ACHN (cell line): ENCODE results near the gene HIP1R.
A peak's percentile ranks its signal among the peaks of the same experiment; 100 is the strongest.
"Not testable (repeated sequence)": the region's sequence is repeated elsewhere in the genome, so short reads cannot be mapped to it uniquely, and the experiment has no call there.

ENCODE experiments used
- DNase-seq: peaks from one replicate; pipeline ENCODE4 v3.0.0-alpha.2; 2015
- in situ Hi-C: cut with HindIII; loops from 2 replicates; pipeline ENCODE4 v1.10.0; 2017; ENCODE audit warnings: low sequenced_read_pairs, low pct_ligation_motif_present, low pct_unique_long_range_greater_than_20kb

HIP1R gene

GRCh38 chr12:122867691-122868461, 32.6 kb downstream of the HIP1R start:
- in situ Hi-C loops, result no loop called here

GRCh38 chr12:122868471-122869177, 33.4 kb downstream of the HIP1R start:
- in situ Hi-C loops, result no loop called here
- no peak for DNase-seq

More at GRCh38 chr12:122867691-122868461, 32.6 kb downstream of the HIP1R start:
- DNase-seq, result peak; percentile 43

GRCh38 chr12:122869207-122869973, 34.1 kb downstream of the HIP1R start:
- no peak for DNase-seq
- in situ Hi-C loops, result no loop called here

GRCh38 chr12:122870163-122870842, 35.0 kb downstream of the HIP1R start:
- in situ Hi-C loops, result no loop called here
- no peak for DNase-seq

GRCh38 chr12:122870867-122871664, 35.8 kb downstream of the HIP1R start:
- no peak for DNase-seq
- in situ Hi-C loops, result no loop called here

GRCh38 chr12:122871851-122872780, 36.9 kb downstream of the HIP1R start:
- DNase-seq, result no peak
- in situ Hi-C loops, result no loop called here

- DNase-seq, result no peak
- in situ Hi-C loops, result no loop called here
Observed at GRCh38 chr12:122872815-122873361, 37.6 kb downstream of the HIP1R start.

- in situ Hi-C loops, result no loop called here
- DNase-seq, result no peak
Observed at GRCh38 chr12:122873540-122873939, 38.3 kb downstream of the HIP1R start.

- in situ Hi-C loops, result no loop called here
- no peak for DNase-seq
Observed at GRCh38 chr12:122874081-122874480, 38.8 kb downstream of the HIP1R start.

GRCh38 chr12:122875590-122876220, 40.4 kb downstream of the HIP1R start:
- in situ Hi-C loops, result no loop called here
- no peak for DNase-seq

- DNase-seq, in situ Hi-C loops: not testable (repeated sequence)
Observed at GRCh38 chr12:122876281-122876680, 41.0 kb downstream of the HIP1R start.

- in situ Hi-C loops, result no loop called here
- DNase-seq, result no peak
Observed at GRCh38 chr12:122876731-122877130, 41.5 kb downstream of the HIP1R start.

GRCh38 chr12:122878780-122879612, 43.7 kb downstream of the HIP1R start:
- in situ Hi-C loops, result no loop called here
- DNase-seq, result no peak

- no peak for DNase-seq
- in situ Hi-C loops, result loop anchor here (5.0 kb wide), 1 partner anchor 67 kb away; no protein-coding TSS in a partner anchor
Observed at GRCh38 chr12:122880155-122880667, 45.0 kb downstream of the HIP1R start.

- DNase-seq, result peak; percentile 64
- in situ Hi-C loops, result loop anchor here (5.0 kb wide), 1 partner anchor 67 kb away; no protein-coding TSS in a partner anchor
Observed at GRCh38 chr12:122880668-122881067, 45.4 kb downstream of the HIP1R start.
